ENCODE measurements around the gene NRIP1. TPM values are rescaled to one million over a fixed set of nuclear protein-coding genes. Genes with fewer than 3 reads are reported as not detected.

Gene NRIP1
- total RNA-seq, 1 experiment from 2014 or later: 19.1 TPM

DNA sequence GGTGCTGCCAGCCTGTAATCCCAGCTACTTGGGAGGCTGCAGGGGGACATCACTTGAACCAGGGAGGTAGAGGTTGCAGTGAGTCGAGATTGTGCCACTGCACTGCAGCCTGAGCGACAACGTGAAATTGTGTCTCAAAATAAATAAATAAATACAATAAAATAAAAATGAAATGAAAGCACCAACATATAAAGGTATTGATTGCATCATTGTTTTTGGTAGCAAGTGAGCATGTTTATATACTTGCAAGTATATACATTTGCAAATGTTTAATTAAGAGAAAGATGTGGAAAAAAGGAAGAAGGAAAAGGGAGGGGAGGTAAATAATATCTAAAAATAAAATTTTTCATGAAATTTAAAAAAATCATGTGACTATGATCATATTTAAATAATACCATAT is 32.8 kb upstream of the NRIP1 start:
- in situ Hi-C loops (cut with HindIII; ENCODE audit: low pct_unique_long_range_greater_than_20kb, low sequenced_read_pairs) (no loop called here), intact Hi-C loops (cut with micrococcal nuclease; ENCODE audit: unreplicated experiment) (no loop called here)
- Histone ChIP-seq H3K9me3 (ENCODE audit: control insufficient read depth, insufficient read depth, low read depth, low read length) (no peaks in the 10 kb centered on the region), H3K27ac (ENCODE audit: low read length) (no peak overlapping the region), H3K36me3 (ENCODE audit: control insufficient read depth, insufficient read depth, low read length) (no peaks in the 10 kb centered on the region), H3K4me1 (ENCODE audit: control insufficient read depth, insufficient read depth, low read length) (no peaks in the 10 kb centered on the region), H3K4me3 (ENCODE audit: low read depth in 2 of 2, low read length in 2 of 2) (no peak overlapping the region), H3K27me3 (ENCODE audit: control insufficient read depth, insufficient read depth, low read length) (no peaks in the 10 kb centered on the region)
- CTCF ChIA-PET: interaction anchor here (0.7 kb wide), 1 partner anchor 568 kb away, joined by 4 read pairs; no protein-coding TSS in a partner anchor
- POLR2A ChIA-PET: no interaction called here
- DNase-seq (ENCODE audit: low read depth, low spot score) (no peak), ATAC-seq (no peak)
- BruUV-seq (replicated peaks): no TSS peak
- no peak for TF ChIP-seq TCF7L2 (IDR thresholded peaks at IDR 0.05; ENCODE audit: low read depth, low read length)
- TF ChIP-seq, protein P1, sequence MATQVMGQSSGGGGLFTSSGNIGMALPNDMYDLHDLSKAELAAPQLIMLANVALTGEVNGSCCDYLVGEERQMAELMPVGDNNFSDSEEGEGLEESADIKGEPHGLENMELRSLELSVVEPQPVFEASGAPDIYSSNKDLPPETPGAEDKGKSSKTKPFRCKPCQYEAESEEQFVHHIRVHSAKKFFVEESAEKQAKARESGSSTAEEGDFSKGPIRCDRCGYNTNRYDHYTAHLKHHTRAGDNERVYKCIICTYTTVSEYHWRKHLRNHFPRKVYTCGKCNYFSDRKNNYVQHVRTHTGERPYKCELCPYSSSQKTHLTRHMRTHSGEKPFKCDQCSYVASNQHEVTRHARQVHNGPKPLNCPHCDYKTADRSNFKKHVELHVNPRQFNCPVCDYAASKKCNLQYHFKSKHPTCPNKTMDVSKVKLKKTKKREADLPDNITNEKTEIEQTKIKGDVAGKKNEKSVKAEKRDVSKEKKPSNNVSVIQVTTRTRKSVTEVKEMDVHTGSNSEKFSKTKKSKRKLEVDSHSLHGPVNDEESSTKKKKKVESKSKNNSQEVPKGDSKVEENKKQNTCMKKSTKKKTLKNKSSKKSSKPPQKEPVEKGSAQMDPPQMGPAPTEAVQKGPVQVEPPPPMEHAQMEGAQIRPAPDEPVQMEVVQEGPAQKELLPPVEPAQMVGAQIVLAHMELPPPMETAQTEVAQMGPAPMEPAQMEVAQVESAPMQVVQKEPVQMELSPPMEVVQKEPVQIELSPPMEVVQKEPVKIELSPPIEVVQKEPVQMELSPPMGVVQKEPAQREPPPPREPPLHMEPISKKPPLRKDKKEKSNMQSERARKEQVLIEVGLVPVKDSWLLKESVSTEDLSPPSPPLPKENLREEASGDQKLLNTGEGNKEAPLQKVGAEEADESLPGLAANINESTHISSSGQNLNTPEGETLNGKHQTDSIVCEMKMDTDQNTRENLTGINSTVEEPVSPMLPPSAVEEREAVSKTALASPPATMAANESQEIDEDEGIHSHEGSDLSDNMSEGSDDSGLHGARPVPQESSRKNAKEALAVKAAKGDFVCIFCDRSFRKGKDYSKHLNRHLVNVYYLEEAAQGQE (IDR thresholded peaks at IDR 0.05; ENCODE audit: insufficient read depth in 1 of 2, low read depth in 2 of 2, low read length in 1 of 2): no peak
- TF ChIP-seq POLR2AphosphoS5 (IDR thresholded peaks at IDR 0.05; ENCODE audit: low read depth, low read length): no peak
- TF ChIP-seq, protein P2, sequence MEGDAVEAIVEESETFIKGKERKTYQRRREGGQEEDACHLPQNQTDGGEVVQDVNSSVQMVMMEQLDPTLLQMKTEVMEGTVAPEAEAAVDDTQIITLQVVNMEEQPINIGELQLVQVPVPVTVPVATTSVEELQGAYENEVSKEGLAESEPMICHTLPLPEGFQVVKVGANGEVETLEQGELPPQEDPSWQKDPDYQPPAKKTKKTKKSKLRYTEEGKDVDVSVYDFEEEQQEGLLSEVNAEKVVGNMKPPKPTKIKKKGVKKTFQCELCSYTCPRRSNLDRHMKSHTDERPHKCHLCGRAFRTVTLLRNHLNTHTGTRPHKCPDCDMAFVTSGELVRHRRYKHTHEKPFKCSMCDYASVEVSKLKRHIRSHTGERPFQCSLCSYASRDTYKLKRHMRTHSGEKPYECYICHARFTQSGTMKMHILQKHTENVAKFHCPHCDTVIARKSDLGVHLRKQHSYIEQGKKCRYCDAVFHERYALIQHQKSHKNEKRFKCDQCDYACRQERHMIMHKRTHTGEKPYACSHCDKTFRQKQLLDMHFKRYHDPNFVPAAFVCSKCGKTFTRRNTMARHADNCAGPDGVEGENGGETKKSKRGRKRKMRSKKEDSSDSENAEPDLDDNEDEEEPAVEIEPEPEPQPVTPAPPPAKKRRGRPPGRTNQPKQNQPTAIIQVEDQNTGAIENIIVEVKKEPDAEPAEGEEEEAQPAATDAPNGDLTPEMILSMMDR (IDR thresholded peaks at IDR 0.05): no peak
- no peak for TF ChIP-seq SIN3A (IDR thresholded peaks at IDR 0.05; ENCODE audit: borderline replicate concordance, insufficient read depth, low read depth, low read length)

DNA sequence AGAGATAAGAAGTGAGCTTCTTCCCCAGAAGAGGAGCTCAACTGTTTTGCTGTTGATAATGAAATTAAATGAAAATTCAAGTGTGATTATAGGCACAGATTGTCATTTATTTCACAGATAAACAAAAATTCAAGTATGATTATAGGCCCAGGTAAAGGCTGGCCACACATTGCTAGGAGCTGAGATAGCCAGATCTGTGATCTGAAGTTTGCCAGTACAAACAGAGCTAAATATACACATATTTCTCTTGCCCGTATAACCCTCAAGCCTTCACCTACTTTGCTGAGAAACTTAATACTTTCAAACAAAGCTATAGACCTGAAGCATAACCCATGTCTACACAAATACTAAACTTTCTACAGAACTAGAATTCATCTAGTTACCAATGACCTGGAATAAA is 31.3 kb upstream of the NRIP1 start:
- Histone ChIP-seq H3K36me3 (ENCODE audit: control insufficient read depth, insufficient read depth, low read length) (no peaks in the 10 kb centered on the region), H3K9me3 (ENCODE audit: control insufficient read depth, insufficient read depth, low read depth, low read length) (no peaks in the 10 kb centered on the region), H3K4me3 (ENCODE audit: low read depth in 2 of 2, low read length in 2 of 2) (no peak overlapping the region), H3K4me1 (ENCODE audit: control insufficient read depth, insufficient read depth, low read length) (no peaks in the 10 kb centered on the region), H3K27me3 (ENCODE audit: control insufficient read depth, insufficient read depth, low read length) (no peaks in the 10 kb centered on the region), H3K27ac (ENCODE audit: low read length) (no peak overlapping the region)
- no peak for ATAC-seq
- in situ Hi-C loops (cut with HindIII; ENCODE audit: low pct_unique_long_range_greater_than_20kb, low sequenced_read_pairs): no loop called here
- intact Hi-C loops (cut with micrococcal nuclease; ENCODE audit: unreplicated experiment): no loop called here
- CTCF ChIA-PET: no interaction called here
- POLR2A ChIA-PET: no interaction called here
- no peak for DNase-seq (ENCODE audit: low read depth, low spot score)
- TF ChIP-seq, protein P1 (IDR thresholded peaks at IDR 0.05; ENCODE audit: insufficient read depth in 1 of 2, low read depth in 2 of 2, low read length in 1 of 2): no peak
- TF ChIP-seq POLR2AphosphoS5 (IDR thresholded peaks at IDR 0.05; ENCODE audit: low read depth, low read length) (no peak), SIN3A (IDR thresholded peaks at IDR 0.05; ENCODE audit: borderline replicate concordance, insufficient read depth, low read depth, low read length) (no peak), TCF7L2 (IDR thresholded peaks at IDR 0.05; ENCODE audit: low read depth, low read length) (no peak)
- TF ChIP-seq, protein P2 (IDR thresholded peaks at IDR 0.05): no peak
- BruUV-seq (replicated peaks): no TSS peak
